CD4-positive, alpha-beta memory T cell (primary cell): ENCODE measurements around the gene NSRP1. TPM values are rescaled to one million over a fixed set of nuclear protein-coding genes. Genes with fewer than 3 reads are reported as not detected.

Experiments
- CTCF ChIA-PET: fragments of 350-600 bp; sonication (Branson Sonifier 250); formaldehyde crosslinking; loops from one replicate; lab custom pipeline; 2021; ENCODE audit warnings: inconsistent platforms; ENCODE audit not compliant: partially characterized antibody; lab: Charles Lee
- POLR2A ChIA-PET: fragments of 350-600 bp; sonication (Branson Sonifier 250); formaldehyde crosslinking; loops from one replicate; lab custom pipeline; 2021; ENCODE audit not compliant: partially characterized antibody; lab: Charles Lee
- DNase-seq, 5 donors: peaks; one replicate each; pipeline versions ENCODE4 v3.0.0 to v3.0.0-alpha.2; 2020 to 2022; ENCODE audit warnings: mixed read lengths in 1 of 5
- H3K27ac ChIP-seq: one replicate; pipeline ENCODE4 v1.7.0; 2013; ENCODE audit warnings: low read depth, low read length
- H3K27me3 ChIP-seq: 2 replicates; pipeline ENCODE4 v1.7.0; 2013; ENCODE audit warnings: mild to moderate bottlenecking, low read length, moderate library complexity; ENCODE audit not compliant: insufficient read depth
- H3K36me3 ChIP-seq: 2 replicates; pipeline ENCODE4 v1.7.0; 2013; ENCODE audit warnings: mild to moderate bottlenecking, low read length, moderate library complexity; ENCODE audit not compliant: insufficient read depth
- H3K4me1 ChIP-seq: 2 replicates; pipeline ENCODE4 v1.7.0; 2013; ENCODE audit warnings: mild to moderate bottlenecking, low read length, moderate library complexity; ENCODE audit not compliant: insufficient read depth
- H3K4me3 ChIP-seq, 2 donors: one replicate each; pipeline ENCODE4 v1.7.0; 2013; ENCODE audit warnings: low read length in 2 of 2, mild to moderate bottlenecking in 1 of 2
- H3K9me3 ChIP-seq, 2 donors: one replicate each; pipeline ENCODE4 v1.7.0; 2013; ENCODE audit warnings: low read length in 2 of 2, control low read depth in 1 of 2; ENCODE audit not compliant: control insufficient read depth in 1 of 2
- H3K27ac Mint-ChIP-seq, 7 donors: one replicate each; pipeline ENCODE4 v1.8.0; 2020 to 2021; ENCODE audit warnings: mixed read lengths in 7 of 7, mild to moderate bottlenecking in 6 of 7, inconsistent platforms in 3 of 7, moderate library complexity in 3 of 7
- H3K27me3 Mint-ChIP-seq, 2 donors: one replicate each; pipeline ENCODE4 v1.8.0; 2020 to 2021; ENCODE audit warnings: mixed read lengths in 2 of 2
- H3K36me3 Mint-ChIP-seq, 2 donors: one replicate each; pipeline ENCODE4 v1.8.0; 2020 to 2021; ENCODE audit warnings: mixed read lengths in 2 of 2, inconsistent platforms in 1 of 2, mild to moderate bottlenecking in 1 of 2
- H3K4me1 Mint-ChIP-seq, 4 donors: one replicate each; pipeline ENCODE4 v1.8.0; 2020 to 2021; ENCODE audit warnings: mixed read lengths in 4 of 4, mild to moderate bottlenecking in 1 of 4
- H3K4me3 Mint-ChIP-seq, 8 donors: one replicate each; pipeline ENCODE4 v1.8.0; 2020 to 2021; ENCODE audit warnings: mixed read lengths in 8 of 8, mild to moderate bottlenecking in 7 of 8, moderate library complexity in 6 of 8, inconsistent platforms in 3 of 8
- H3K9me3 Mint-ChIP-seq, 8 donors: one replicate each; pipeline ENCODE4 v1.8.0; 2020 to 2021; ENCODE audit warnings: mixed read lengths in 8 of 8, mild to moderate bottlenecking in 5 of 8, inconsistent platforms in 3 of 8, moderate library complexity in 1 of 8
- intact Hi-C: fragments of 100-400 bp; cut with micrococcal nuclease; formaldehyde crosslinking; loops from one replicate; pipeline ENCODE4 v1.15.1; 2023
- polyA plus RNA-seq, 2 donors: library from polyadenylated mRNA; unstranded; fragments of 300-500 nt; fragmentation: Illumina TruSeq; gene quantifications; one replicate each; pipeline ENCODE4 v1.2.3, GENCODE V29; 2021
- total RNA-seq, 2 experiments: library from RNA; stranded (reverse); gene quantifications; one replicate each; pipeline ENCODE4 v1.2.3, GENCODE V29; 2021

Gene NSRP1, protein sequence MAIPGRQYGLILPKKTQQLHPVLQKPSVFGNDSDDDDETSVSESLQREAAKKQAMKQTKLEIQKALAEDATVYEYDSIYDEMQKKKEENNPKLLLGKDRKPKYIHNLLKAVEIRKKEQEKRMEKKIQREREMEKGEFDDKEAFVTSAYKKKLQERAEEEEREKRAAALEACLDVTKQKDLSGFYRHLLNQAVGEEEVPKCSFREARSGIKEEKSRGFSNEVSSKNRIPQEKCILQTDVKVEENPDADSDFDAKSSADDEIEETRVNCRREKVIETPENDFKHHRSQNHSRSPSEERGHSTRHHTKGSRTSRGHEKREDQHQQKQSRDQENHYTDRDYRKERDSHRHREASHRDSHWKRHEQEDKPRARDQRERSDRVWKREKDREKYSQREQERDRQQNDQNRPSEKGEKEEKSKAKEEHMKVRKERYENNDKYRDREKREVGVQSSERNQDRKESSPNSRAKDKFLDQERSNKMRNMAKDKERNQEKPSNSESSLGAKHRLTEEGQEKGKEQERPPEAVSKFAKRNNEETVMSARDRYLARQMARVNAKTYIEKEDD
- total RNA-seq (10 to 100 TPM; 31.5 to 32.2 TPM), polyA plus RNA-seq (10 to 100 TPM; 12.1 to 39.9 TPM)

DNA sequence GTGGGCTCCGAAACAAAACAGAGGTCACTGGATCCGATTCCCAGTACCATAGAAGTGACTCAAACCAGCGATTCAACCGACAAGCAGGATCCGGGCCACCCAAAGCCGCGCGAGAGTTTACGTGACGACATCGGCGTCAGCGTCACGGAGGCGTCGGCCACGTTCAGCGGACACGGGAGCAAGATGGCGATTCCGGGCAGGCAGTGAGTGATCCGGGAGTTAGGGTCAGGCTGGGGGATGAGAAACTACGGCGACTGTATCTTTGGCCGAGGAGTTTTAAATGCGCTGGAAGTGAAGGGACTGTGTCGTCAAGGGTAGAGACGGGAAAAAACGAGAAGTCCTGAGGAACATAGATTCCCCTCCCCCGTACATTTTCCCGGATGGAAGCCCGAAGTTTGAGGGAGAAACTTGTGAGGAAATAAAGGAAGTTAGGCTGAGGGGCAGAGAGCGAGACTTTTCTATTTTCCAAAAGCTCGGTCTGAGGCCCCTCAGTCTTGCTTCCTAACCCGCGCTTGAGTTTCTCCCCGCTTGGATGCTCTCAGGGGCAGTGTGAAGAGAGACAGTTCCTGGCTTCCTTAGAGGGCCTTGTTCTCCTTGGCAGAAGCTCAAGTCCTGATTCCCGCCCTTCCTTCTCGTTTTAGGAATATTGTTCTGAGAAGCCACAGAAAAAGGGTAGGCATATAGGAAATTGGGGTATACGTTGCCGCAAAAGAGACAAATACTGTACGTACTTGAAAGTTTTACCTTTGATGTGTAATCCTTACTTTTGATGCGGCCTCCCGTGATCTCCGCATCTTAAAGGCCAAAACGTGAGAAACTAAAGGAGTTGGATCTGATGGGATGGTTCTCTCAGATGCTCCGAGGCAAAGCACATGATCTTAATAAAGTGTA, at the start of gene NSRP1:
NSRP1 (plus strand) TSS at position 156 of the 891 bp plus-strand sequence; CDS start at position 184, 28 bp downstream.
- no peaks in the 10 kb centered on the region for H3K36me3 ChIP-seq
- H3K9me3 ChIP-seq: no peaks in the 10 kb centered on the region
- Mint-ChIP-seq H3K27ac (peak within 1 kb of the TSS; percentile 94 to 100 (median 99)), H3K36me3 (peaks cover 3 to 30% of the 10 kb centered on the region in 2 donors), H3K4me3 (peak within 1 kb of the TSS; percentile 95 to 100 (median 98)), H3K9me3 (no peaks in the 10 kb centered on the region), H3K4me1 (peaks cover 28 to 54% (median 39%) of the 10 kb centered on the region in 4 donors), H3K27me3 (peaks cover under 1% of the 10 kb centered on the region in 2 donors)
- no peaks in the 10 kb centered on the region for H3K27me3 ChIP-seq
- intact Hi-C loops: loop anchor here (5.0 kb wide), 2 partner anchors 175 to 360 kb away; partner anchors contain the start of genes BLMH and GOSR1
- peaks cover 36% of the 10 kb centered on the region for H3K4me1 ChIP-seq
- peak; percentile 90 to 93 (median 90) for DNase-seq
- ChIA-PET POLR2A (interaction anchor here (0.6 to 1.6 kb wide), 5 partner anchors 12 to 216 kb away, joined by 3 to 10 read pairs (median 4); no protein-coding TSS in a partner anchor), CTCF (interaction anchor here (1.0 to 1.5 kb wide), 4 partner anchors 9 to 260 kb away, joined by 3 to 6 read pairs (median 4); no protein-coding TSS in a partner anchor)
- peak within 1 kb of the TSS; percentile 95 to 100 for H3K4me3 ChIP-seq
- H3K27ac ChIP-seq: peak within 1 kb of the TSS; percentile 94

DNA sequence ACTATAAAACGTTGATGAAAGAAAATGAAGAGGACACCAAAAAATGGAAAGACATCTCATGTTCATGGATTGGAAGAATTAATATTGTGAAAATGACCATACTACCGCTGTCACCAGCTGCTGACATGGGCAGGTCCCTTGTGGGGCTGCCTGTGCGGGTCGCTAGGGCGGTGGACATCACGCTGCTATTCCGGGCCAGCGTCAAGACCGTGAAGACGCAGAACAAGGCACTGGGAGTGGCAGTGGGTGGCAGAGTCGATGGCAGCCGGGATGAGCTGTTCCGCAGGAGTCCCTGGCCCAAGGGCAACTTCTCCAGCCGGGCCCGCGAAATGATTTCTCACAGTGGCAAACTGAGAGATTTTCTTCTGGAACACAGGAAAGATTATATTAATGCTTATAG, 48.2 kb upstream of the NSRP1 start:
- Histone ChIP-seq H3K4me1 (no peaks in the 10 kb centered on the region), H3K27ac (no peak overlapping the region), H3K9me3 (peaks cover 0 to 13% of the 10 kb centered on the region in 2 donors), H3K4me3 (no peak overlapping the region), H3K27me3 (no peaks in the 10 kb centered on the region), H3K36me3 (no peaks in the 10 kb centered on the region)
- peaks cover 10 to 52% (median 31%) of the 10 kb centered on the region in 8 donors for H3K9me3 Mint-ChIP-seq
- H3K4me1 Mint-ChIP-seq: no peaks in the 10 kb centered on the region
- peaks cover 10 to 18% of the 10 kb centered on the region in 2 donors for H3K36me3 Mint-ChIP-seq
- intact Hi-C loops: no loop called here
- no peak overlapping the region for H3K4me3 Mint-ChIP-seq
- ChIA-PET CTCF (no interaction called here), POLR2A (no interaction called here)
- H3K27me3 Mint-ChIP-seq: peaks cover 14 to 21% of the 10 kb centered on the region in 2 donors
- DNase-seq: no peak
- H3K27ac Mint-ChIP-seq: no peak overlapping the region

DNA sequence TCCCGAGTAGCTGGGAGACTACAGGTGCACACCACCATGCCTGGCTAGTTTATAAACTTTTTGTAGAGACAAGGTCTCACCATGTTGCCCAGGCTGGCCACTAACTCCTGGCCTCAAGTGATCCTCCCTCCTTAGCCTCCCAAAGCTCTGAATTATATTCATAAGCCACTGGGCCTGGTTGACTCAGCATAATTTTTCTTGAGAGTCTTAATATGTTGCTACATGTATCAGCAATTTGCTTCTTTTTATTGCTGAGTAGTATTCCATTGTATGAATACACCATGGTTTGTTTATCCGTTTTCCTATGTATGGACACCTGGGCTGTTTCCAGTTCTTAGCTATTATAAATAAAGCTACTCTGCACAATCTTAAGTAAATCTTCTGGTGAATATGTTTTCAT, 42.4 kb upstream of the NSRP1 start:
- Histone ChIP-seq H3K27me3 (no peaks in the 10 kb centered on the region), H3K9me3 (no peaks in the 10 kb centered on the region), H3K27ac (no peak overlapping the region), H3K36me3 (no peaks in the 10 kb centered on the region), H3K4me3 (no peak overlapping the region), H3K4me1 (no peaks in the 10 kb centered on the region)
- no peaks in the 10 kb centered on the region for H3K36me3 Mint-ChIP-seq
- H3K27ac Mint-ChIP-seq: no peak overlapping the region
- H3K4me1 Mint-ChIP-seq: no peaks in the 10 kb centered on the region
- H3K27me3 Mint-ChIP-seq: peaks cover 4 to 6% of the 10 kb centered on the region in 2 donors
- no peak for DNase-seq
- POLR2A ChIA-PET: no interaction called here
- H3K9me3 Mint-ChIP-seq: peaks cover 0 to 7% (median 0%) of the 10 kb centered on the region in 8 donors
- CTCF ChIA-PET: no interaction called here
- intact Hi-C loops: no loop called here
- no peak overlapping the region for H3K4me3 Mint-ChIP-seq

DNA sequence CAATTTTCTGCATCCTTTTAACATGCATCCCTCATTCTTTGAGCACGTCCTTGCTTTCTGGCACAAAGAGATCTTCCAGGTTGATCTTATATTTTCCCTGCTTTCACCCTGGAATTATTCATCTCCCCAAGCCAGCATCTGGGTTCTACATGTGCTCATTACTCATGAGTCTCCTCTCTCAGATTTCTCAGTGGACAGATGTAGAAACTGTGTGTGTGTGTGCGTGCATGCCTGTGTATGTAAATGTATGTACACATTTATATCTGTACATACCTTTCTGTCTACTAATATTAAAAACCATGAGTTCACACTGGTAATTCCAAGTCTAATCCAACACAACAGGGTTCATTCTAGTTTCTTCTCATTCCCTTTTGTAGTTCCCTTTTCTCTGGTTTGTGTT, 41.9 kb upstream of the NSRP1 start:
- no peak for DNase-seq
- Histone ChIP-seq H3K4me3 (no peak overlapping the region), H3K27ac (no peak overlapping the region), H3K36me3 (no peaks in the 10 kb centered on the region), H3K4me1 (no peaks in the 10 kb centered on the region), H3K27me3 (no peaks in the 10 kb centered on the region), H3K9me3 (no peaks in the 10 kb centered on the region)
- intact Hi-C loops: no loop called here
- peaks cover 4 to 6% of the 10 kb centered on the region in 2 donors for H3K27me3 Mint-ChIP-seq
- ChIA-PET POLR2A (no interaction called here), CTCF (no interaction called here)
- no peaks in the 10 kb centered on the region for H3K4me1 Mint-ChIP-seq
- no peak overlapping the region for H3K4me3 Mint-ChIP-seq
- H3K27ac Mint-ChIP-seq: no peak overlapping the region
- H3K9me3 Mint-ChIP-seq: peaks cover 0 to 7% (median 0%) of the 10 kb centered on the region in 8 donors
- H3K36me3 Mint-ChIP-seq: no peaks in the 10 kb centered on the region

DNA sequence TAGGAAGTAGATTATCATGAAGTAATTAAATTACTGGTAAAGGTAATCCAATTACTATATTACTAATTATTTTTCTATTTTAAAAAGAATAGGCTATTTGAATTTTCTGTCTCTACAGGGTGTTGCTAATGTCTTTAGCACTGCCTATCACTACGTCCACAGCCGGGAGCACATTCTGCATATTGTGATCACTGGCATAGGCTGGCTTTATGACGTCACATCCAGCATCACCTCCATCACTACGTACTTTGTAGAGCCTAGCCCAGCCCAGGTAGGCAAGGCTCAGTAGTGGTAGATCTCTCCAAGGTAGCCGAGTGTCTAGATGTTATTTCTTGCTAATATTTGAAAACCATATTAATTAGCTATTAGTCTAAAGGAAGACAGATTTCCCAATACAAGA, 33.8 kb upstream of the NSRP1 start:
- H3K4me1 ChIP-seq: no peaks in the 10 kb centered on the region
- peaks cover 9 to 12% of the 10 kb centered on the region in 2 donors for H3K27me3 Mint-ChIP-seq
- intact Hi-C loops: no loop called here
- H3K4me3 Mint-ChIP-seq: no peak overlapping the region
- H3K27me3 ChIP-seq: no peaks in the 10 kb centered on the region
- H3K9me3 Mint-ChIP-seq: peaks cover 0 to 3% (median 0%) of the 10 kb centered on the region in 8 donors
- H3K36me3 ChIP-seq: no peaks in the 10 kb centered on the region
- POLR2A ChIA-PET: no interaction called here
- H3K4me3 ChIP-seq: no peak overlapping the region
- no peak for DNase-seq
- no peaks in the 10 kb centered on the region for H3K9me3 ChIP-seq
- peaks cover 0 to 1% (median 0%) of the 10 kb centered on the region in 4 donors for H3K4me1 Mint-ChIP-seq
- no peak overlapping the region for H3K27ac ChIP-seq
- CTCF ChIA-PET: interaction anchor here (0.8 to 4.5 kb wide), 2 partner anchors 10 to 22 kb away, joined by 3 to 25 read pairs; no protein-coding TSS in a partner anchor
- H3K27ac Mint-ChIP-seq: no peak overlapping the region
- no peaks in the 10 kb centered on the region for H3K36me3 Mint-ChIP-seq

DNA sequence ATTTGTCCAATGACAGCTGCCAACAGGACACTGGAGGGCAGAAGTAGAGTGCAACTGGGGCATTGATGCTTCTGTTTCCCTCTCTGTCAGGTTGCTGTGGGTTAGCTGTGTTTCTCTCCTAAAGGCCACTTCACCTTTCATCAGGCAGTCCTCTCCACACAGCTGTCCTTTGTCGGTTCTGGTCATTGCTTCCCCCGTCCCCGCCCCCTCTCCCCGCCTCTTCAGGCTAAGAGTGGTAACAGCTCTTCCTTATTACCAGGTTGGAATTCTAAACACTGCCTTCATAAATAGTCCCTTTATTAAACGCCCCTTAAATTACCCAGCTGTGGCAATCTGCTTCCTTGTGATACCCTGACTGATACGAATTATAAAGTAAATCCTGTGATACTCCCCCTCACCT, 31.8 kb upstream of the NSRP1 start:
- ChIA-PET CTCF (interaction anchor here (4.5 kb wide), 1 partner anchor 8 kb away, joined by 25 read pairs; no protein-coding TSS in a partner anchor), POLR2A (no interaction called here)
- Histone ChIP-seq H3K4me1 (no peaks in the 10 kb centered on the region), H3K4me3 (no peak overlapping the region), H3K36me3 (no peaks in the 10 kb centered on the region), H3K27me3 (no peaks in the 10 kb centered on the region), H3K27ac (no peak overlapping the region), H3K9me3 (no peaks in the 10 kb centered on the region)
- no peak for DNase-seq
- peaks cover 0 to 3% (median 0%) of the 10 kb centered on the region in 8 donors for H3K9me3 Mint-ChIP-seq
- no peaks in the 10 kb centered on the region for H3K36me3 Mint-ChIP-seq
- peaks cover 13 to 18% of the 10 kb centered on the region in 2 donors for H3K27me3 Mint-ChIP-seq
- intact Hi-C loops: no loop called here
- H3K27ac Mint-ChIP-seq: no peak overlapping the region
- peaks cover 0 to 1% (median 0%) of the 10 kb centered on the region in 4 donors for H3K4me1 Mint-ChIP-seq
- no peak overlapping the region for H3K4me3 Mint-ChIP-seq
